Right lobe of liver (tissue), 4 donors: ENCODE results near the gene SSX4.
"Not testable (repeated sequence)": the region's sequence is repeated elsewhere in the genome, so short reads cannot be mapped to it uniquely, and the experiment has no call there.

Experiments
- CTCF ChIP-seq, 4 donors: fragments of 200-600 bp in 3 of 4; fragments of 450-650 bp in 1 of 4; IDR thresholded peaks; one replicate each; pipeline versions ENCODE4 v1.5.1 to v1.8.0; 2016 to 2022; ENCODE audit warnings: antibody characterized with exemption in 4 of 4, mild to moderate bottlenecking in 2 of 4
- POLR2A ChIP-seq: fragments of 450-650 bp; IDR thresholded peaks from one replicate; pipeline ENCODE4 v1.6.1; 2017; ENCODE audit warnings: antibody characterized with exemption, mild to moderate bottlenecking
- donor health status: DM: no; HTN: no; CAD: no.
- donor health status: DM: no; HTN: no; CAD: no.
- donor health status: DM: no; HTN: yes; CAD: no.

DNA sequence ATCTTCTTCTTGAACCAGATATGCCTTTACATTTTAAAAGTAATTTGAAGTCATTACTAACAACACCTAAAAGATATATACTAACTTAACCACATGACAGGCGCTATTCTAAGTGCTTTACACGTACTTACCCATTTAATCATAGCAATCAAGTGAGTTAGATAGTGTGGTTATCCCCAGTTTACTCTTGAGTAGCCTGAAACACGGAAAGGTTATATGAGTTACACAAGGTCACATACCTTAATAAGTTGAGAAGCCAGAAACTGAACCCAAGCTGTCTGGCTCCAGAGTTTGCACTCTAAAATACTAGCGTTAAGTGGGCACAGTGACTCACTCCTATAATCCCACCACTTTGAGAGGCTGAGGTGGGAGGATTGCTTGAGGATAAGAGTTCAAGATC, 46.8 kb downstream of the SSX4 start:
- not testable (repeated sequence) for TF ChIP-seq CTCF (IDR thresholded peaks at IDR 0.05); POLR2A
